ENCODE data around the gene HDAC4. TPM values are rescaled to one million over a fixed set of nuclear protein-coding genes. Genes with fewer than 3 reads are reported as not detected.

Gene HDAC4
- total and polyA plus RNA-seq, 2 of the 4 experiments (the other 2 are of a cell fraction) = 4.1 to 7.2 TPM

- 100% methylated on average over 1 of the region's 31 CpGs; no CpG with 5 or more reads in 1 of the 2 experiments for WGBS, 2 experiments (ENCODE audit: extremely low coverage in 2 of 2, insufficient read length in 1 of 2)
- in situ Hi-C loops (cut with MboI; ENCODE audit: low sequenced_read_pairs) = no loop called here
- dilution Hi-C loops (cut with HindIII; ENCODE audit: low sequenced_read_pairs, unreplicated experiment) = no loop called here
Measured at GRCh38 chr2:239375278-239376061, 25.4 kb downstream of the HDAC4 start.

More at GRCh38 chr2:239375278-239376061, 25.4 kb downstream of the HDAC4 start:
- Histone ChIP-seq H3K36me3 (ENCODE audit: control insufficient read depth, insufficient read depth, low read length) (peaks cover 28% of the 10 kb centered on the region), H2AK5ac (ENCODE audit: low read depth, low read length) (no peak overlapping the region), H3K23ac (ENCODE audit: low read depth, low read length) (no peak overlapping the region), H3K9me1 (ENCODE audit: insufficient read depth, low read length) (peaks cover 23% of the 10 kb centered on the region), H3K18ac (ENCODE audit: low read depth, low read length) (no peak overlapping the region), H3K9ac (ENCODE audit: low read depth, low read length) (no peak overlapping the region), H3K56ac (ENCODE audit: extremely low read depth, insufficient read depth, low read length) (no peak overlapping the region), H3K9me3 (ENCODE audit: control insufficient read depth, insufficient read depth, low read length) (no peaks in the 10 kb centered on the region), H3K4me2 (ENCODE audit: low read depth, low read length) (no peak overlapping the region), H4K5ac (ENCODE audit: low read depth, low read length) (no peak overlapping the region), H2BK120ac (ENCODE audit: low read depth, low read length) (no peak overlapping the region), H2BK5ac (ENCODE audit: low read depth, low read length, poor library complexity, severe bottlenecking) (no peak overlapping the region), H3K4me1 (ENCODE audit: control insufficient read depth, insufficient read depth, low read length) (no peaks in the 10 kb centered on the region), H3K4ac (ENCODE audit: low read depth, low read length) (no peak overlapping the region), H4K8ac (ENCODE audit: low read depth in 2 of 2, low read length in 2 of 2) (no peak overlapping the region), H4K20me1 (ENCODE audit: insufficient read depth, low read length) (peaks cover 62% of the 10 kb centered on the region), H2AFZ (replicated peaks; ENCODE audit: low read length, poor library complexity) (no peak overlapping the region), H3K27ac (ENCODE audit: insufficient read depth, low read length) (no peak overlapping the region), H3K4me3 (ENCODE audit: insufficient read depth, low read depth, low read length) (no peak overlapping the region), H3K79me1 (ENCODE audit: low read depth in 1 of 2, low read length in 2 of 2) (peaks cover 27 to 66% of the 10 kb centered on the region in 2 experiments), H2BK15ac (ENCODE audit: low read depth, low read length) (no peak overlapping the region), H4K91ac (ENCODE audit: insufficient read depth, low read depth, low read length) (no peak overlapping the region), H2BK20ac (ENCODE audit: low read depth, low read length) (no peak overlapping the region), H3K14ac (replicated peaks; ENCODE audit: low read depth, low read length) (no peak overlapping the region), H2AK9ac (replicated peaks; ENCODE audit: low read depth, low read length, poor library complexity) (no peak overlapping the region), H3K27me3 (ENCODE audit: control insufficient read depth, insufficient read depth, low read length) (no peaks in the 10 kb centered on the region)
- intact Hi-C loops (cut with micrococcal nuclease) = no loop called here
- TF ChIP-seq CHD1 (IDR thresholded peaks at IDR 0.05; ENCODE audit: low read depth, low read length) = no peak
- TF ChIP-seq RCOR1 (IDR thresholded peaks at IDR 0.05; ENCODE audit: insufficient replicate concordance, low read length) = no peak
- no peak for TF ChIP-seq USF2 (IDR thresholded peaks at IDR 0.05; ENCODE audit: low read depth, low read length)
- TF ChIP-seq MAFK (IDR thresholded peaks at IDR 0.05; ENCODE audit: low read depth, low read length) = no peak
- no peak for TF ChIP-seq BHLHE40 (IDR thresholded peaks at IDR 0.05; ENCODE audit: low read depth, low read length)
- no peak for TF ChIP-seq MAZ (IDR thresholded peaks at IDR 0.05; ENCODE audit: borderline replicate concordance, low read depth, low read length)
- no peak for TF ChIP-seq MXI1 (IDR thresholded peaks at IDR 0.05; ENCODE audit: borderline replicate concordance, low read depth, low read length)
- TF ChIP-seq POLR2A (IDR thresholded peaks at IDR 0.05; ENCODE audit: low read depth, low read length) = no peak
- no peak for TF ChIP-seq FOS (IDR thresholded peaks at IDR 0.05; ENCODE audit: low read depth, low read length)
- TF ChIP-seq NFE2L2 (IDR thresholded peaks at IDR 0.05; ENCODE audit: low read depth, low read length) = no peak
- TF ChIP-seq CEBPB (IDR thresholded peaks at IDR 0.05; ENCODE audit: low read depth, low read length) = no peak
- TF ChIP-seq RFX5 (IDR thresholded peaks at IDR 0.05; ENCODE audit: low read depth, low read length) = no peak
- TF ChIP-seq CTCF (conservative IDR thresholded peaks at IDR 0.05; ENCODE audit: low read depth, low read length) = no peak
- TF ChIP-seq RAD21 (IDR thresholded peaks at IDR 0.05; ENCODE audit: low read length) = no peak
- no peak for TF ChIP-seq ELK1 (IDR thresholded peaks at IDR 0.05; ENCODE audit: borderline replicate concordance, low read depth, low read length)
- TF ChIP-seq SMC3 (IDR thresholded peaks at IDR 0.05; ENCODE audit: low read depth, low read length) = no peak
- ChIA-PET CTCF (no interaction called here), POLR2A (ENCODE audit: unreplicated experiment) (no interaction called here)
- BruUV-seq (replicated peaks) = no TSS peak
- ATAC-seq (ENCODE audit: low read depth) (no peak), DNase-seq (no peak)

All from IMR-90 (cell line).